Smooth muscle cell (in vitro differentiated cells): ENCODE results near the gene UQCC5. TPM values are rescaled to one million over a fixed set of nuclear protein-coding genes. Genes with fewer than 3 reads are reported as not detected.

Experiments used
- DNase-seq: peaks from one replicate; lab custom pipeline; 2025; ENCODE audit not compliant: unreplicated experiment; lab: John Stamatoyannopoulos, UW
- H2AFZ ChIP-seq: fragments of 200-600 bp; sonication (generic); 2 replicates; pipeline ENCODE4 v1.6.0; 2016; ENCODE audit warnings: antibody characterized with exemption, low read depth, mild to moderate bottlenecking
- H3F3A ChIP-seq: fragments of 200-600 bp; sonication (generic); 2 replicates; pipeline ENCODE4 v1.6.0; 2017; ENCODE audit warnings: antibody characterized with exemption, low read depth
- H3K27ac ChIP-seq: fragments of 200-600 bp; sonication (generic); 2 replicates; pipeline ENCODE4 v1.5.1; 2016; ENCODE audit warnings: low read depth, mild to moderate bottlenecking
- H3K27me3 ChIP-seq: fragments of 200-600 bp; sonication (generic); 2 replicates; pipeline ENCODE4 v1.6.1; 2016; ENCODE audit warnings: low read depth, mild to moderate bottlenecking
- H3K36me3 ChIP-seq: fragments of 200-600 bp; sonication (generic); 2 replicates; pipeline ENCODE4 v1.5.1; 2016; ENCODE audit warnings: low read depth
- H3K4me1 ChIP-seq: fragments of 200-600 bp; sonication (generic); 2 replicates; pipeline ENCODE4 v1.5.1; 2016; ENCODE audit warnings: low read depth
- H3K4me2 ChIP-seq: fragments of 200-600 bp; sonication (generic); 2 replicates; pipeline ENCODE4 v1.6.0; 2016; ENCODE audit warnings: mild to moderate bottlenecking
- H3K4me3 ChIP-seq: fragments of 200-600 bp; sonication (generic); 2 replicates; pipeline ENCODE4 v1.5.1; 2016; ENCODE audit warnings: mild to moderate bottlenecking
- H3K79me2 ChIP-seq: fragments of 200-600 bp; sonication (generic); 2 replicates; pipeline ENCODE4 v1.6.0; 2016; ENCODE audit warnings: low read depth, mild to moderate bottlenecking
- H3K9ac ChIP-seq: fragments of 200-600 bp; sonication (generic); 2 replicates; pipeline ENCODE4 v1.6.0; 2016; ENCODE audit warnings: low read depth
- H3K9me3 ChIP-seq: fragments of 200-600 bp; sonication (generic); replicated peaks from 2 replicates; pipeline ENCODE4 v1.5.1; 2016; ENCODE audit warnings: low read depth
- H4K20me1 ChIP-seq: fragments of 200-600 bp; sonication (generic); 2 replicates; pipeline ENCODE4 v1.6.0; 2016; ENCODE audit warnings: low read depth
- WGBS: methylation state at CpG from one replicate; pipeline ENCODE4 v1.1.7; 2016; ENCODE audit warnings: low lambda C conversion rate; 5-methylcytosine and 5-hydroxymethylcytosine counted together
- polyA plus RNA-seq: library from polyadenylated mRNA; unstranded; fragments of >200 nt; fragmentation: Nextera tagmentation; extraction: Ambion mirVana; gene quantifications from 2 replicates; pipeline ENCODE4 v1.2.1, GENCODE V29; 2016
- total RNA-seq: library from RNA; depleted of rRNA; stranded (reverse); fragments of >200 nt; gene quantifications from 2 replicates; pipeline ENCODE4 v1.2.3, GENCODE V29; 2014
- TF ChIP-seq, protein P1 (sequence below): fragments of 200-600 bp; sonication (generic); IDR thresholded peaks from 2 replicates; pipeline ENCODE4 v1.5.1; 2017; ENCODE audit warnings: borderline replicate concordance, mild to moderate bottlenecking, antibody characterized with exemption; ENCODE audit not compliant: insufficient read depth, poor library complexity, severe bottlenecking

Gene UQCC5
- total and polyA plus RNA-seq, 2 experiments from 2014 or later = 0.76 to 33.0 TPM

DNA sequence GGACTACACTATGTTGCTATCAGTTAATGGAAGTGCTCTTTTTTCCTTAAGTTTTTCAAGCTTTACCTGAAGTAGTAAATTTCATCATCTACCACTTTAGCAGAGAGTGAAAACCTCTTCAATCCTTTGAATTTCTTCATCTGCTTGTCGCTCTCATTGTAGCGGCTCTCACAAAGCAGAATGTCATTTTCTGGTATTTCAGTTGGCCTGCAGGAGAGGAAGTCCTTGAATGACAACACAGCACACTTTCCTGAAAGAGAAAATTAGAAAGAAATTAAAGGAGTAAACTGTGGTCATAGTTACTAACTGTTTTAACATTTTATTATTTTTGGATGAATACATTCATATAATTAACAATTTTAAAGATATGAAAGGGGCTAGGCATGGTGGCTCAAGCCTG lies 27.6 kb downstream of the UQCC5 start:
- TF ChIP-seq, protein P1, sequence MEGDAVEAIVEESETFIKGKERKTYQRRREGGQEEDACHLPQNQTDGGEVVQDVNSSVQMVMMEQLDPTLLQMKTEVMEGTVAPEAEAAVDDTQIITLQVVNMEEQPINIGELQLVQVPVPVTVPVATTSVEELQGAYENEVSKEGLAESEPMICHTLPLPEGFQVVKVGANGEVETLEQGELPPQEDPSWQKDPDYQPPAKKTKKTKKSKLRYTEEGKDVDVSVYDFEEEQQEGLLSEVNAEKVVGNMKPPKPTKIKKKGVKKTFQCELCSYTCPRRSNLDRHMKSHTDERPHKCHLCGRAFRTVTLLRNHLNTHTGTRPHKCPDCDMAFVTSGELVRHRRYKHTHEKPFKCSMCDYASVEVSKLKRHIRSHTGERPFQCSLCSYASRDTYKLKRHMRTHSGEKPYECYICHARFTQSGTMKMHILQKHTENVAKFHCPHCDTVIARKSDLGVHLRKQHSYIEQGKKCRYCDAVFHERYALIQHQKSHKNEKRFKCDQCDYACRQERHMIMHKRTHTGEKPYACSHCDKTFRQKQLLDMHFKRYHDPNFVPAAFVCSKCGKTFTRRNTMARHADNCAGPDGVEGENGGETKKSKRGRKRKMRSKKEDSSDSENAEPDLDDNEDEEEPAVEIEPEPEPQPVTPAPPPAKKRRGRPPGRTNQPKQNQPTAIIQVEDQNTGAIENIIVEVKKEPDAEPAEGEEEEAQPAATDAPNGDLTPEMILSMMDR = no peak

GRCh38 chr3:52568069-52568468 lies 31.7 kb downstream of the UQCC5 start:
- Histone ChIP-seq H3K4me3 (no peak overlapping the region), H3K9me3 (no peaks in the 10 kb centered on the region), H3K36me3 (peaks cover 4% of the 10 kb centered on the region), H3K27me3 (no peaks in the 10 kb centered on the region), H2AFZ (no peak overlapping the region), H3K9ac (no peak overlapping the region), H3K79me2 (no peaks in the 10 kb centered on the region), H3K4me2 (no peak overlapping the region), H3K27ac (no peak overlapping the region), H3F3A (no peaks in the 10 kb centered on the region), H4K20me1 (no peaks in the 10 kb centered on the region), H3K4me1 (no peaks in the 10 kb centered on the region)
- TF ChIP-seq, protein P1 = no peak
- no peak for DNase-seq
- 69% methylated on average over 2 of the region's 2 CpGs for WGBS

More for the DNA sequence above, 27.6 kb downstream of the UQCC5 start:
- Histone ChIP-seq H3K4me1 (no peaks in the 10 kb centered on the region), H2AFZ (no peak overlapping the region), H3F3A (no peaks in the 10 kb centered on the region), H3K36me3 (peaks cover 18% of the 10 kb centered on the region), H4K20me1 (peaks cover 10% of the 10 kb centered on the region), H3K27ac (no peak overlapping the region), H3K4me2 (no peak overlapping the region), H3K9me3 (no peaks in the 10 kb centered on the region), H3K79me2 (no peaks in the 10 kb centered on the region), H3K9ac (no peak overlapping the region), H3K4me3 (no peak overlapping the region), H3K27me3 (no peaks in the 10 kb centered on the region)
- DNase-seq = no peak
- WGBS = 98% methylated on average over 2 of the region's 2 CpGs

- H3K27me3 ChIP-seq = no peaks in the 10 kb centered on the region
- H3K9me3 ChIP-seq = no peaks in the 10 kb centered on the region
- peaks cover 4% of the 10 kb centered on the region for H3K36me3 ChIP-seq
- no peak overlapping the region for H3K27ac ChIP-seq
- H4K20me1 ChIP-seq = no peaks in the 10 kb centered on the region
- H3K4me3 ChIP-seq = no peak overlapping the region
- no peak for DNase-seq
- H3K79me2 ChIP-seq = no peaks in the 10 kb centered on the region
- no peak overlapping the region for H3K4me2 ChIP-seq
- H3K4me1 ChIP-seq = no peaks in the 10 kb centered on the region
- 80% methylated on average over 4 of the region's 4 CpGs for WGBS
- H3F3A ChIP-seq = no peaks in the 10 kb centered on the region
- TF ChIP-seq, protein P1 = no peak
- H3K9ac ChIP-seq = no peak overlapping the region
- no peak overlapping the region for H2AFZ ChIP-seq
Observed at GRCh38 chr3:52570076-52570475, 33.7 kb downstream of the UQCC5 start.

DNA sequence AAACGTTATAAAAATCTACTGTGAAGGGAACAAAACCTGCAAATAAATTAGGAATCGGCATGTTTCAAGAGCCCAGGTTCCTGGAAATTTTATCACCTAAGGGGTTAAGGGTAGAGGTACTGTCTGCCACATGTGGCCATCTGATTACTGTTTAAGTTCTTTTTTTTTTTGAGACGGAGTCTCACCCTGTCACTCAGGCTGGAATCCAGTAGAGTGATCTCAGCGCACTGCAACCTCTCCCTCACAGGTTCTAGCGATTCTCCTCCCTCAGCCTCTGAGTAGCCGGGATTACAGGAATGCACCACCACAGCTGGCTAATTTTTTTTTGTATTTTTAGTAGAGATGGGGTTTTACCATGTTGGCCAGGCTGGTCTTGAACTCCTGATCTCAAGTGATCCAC lies 35.8 kb downstream of the UQCC5 start:
- H3K9me3 ChIP-seq = no peaks in the 10 kb centered on the region
- WGBS = 84% methylated on average over 6 of the region's 6 CpGs
- H3K9ac ChIP-seq = no peak overlapping the region
- H3K27ac ChIP-seq = no peak overlapping the region
- no peaks in the 10 kb centered on the region for H4K20me1 ChIP-seq
- no peak overlapping the region for H3K4me3 ChIP-seq
- no peaks in the 10 kb centered on the region for H3F3A ChIP-seq
- H3K36me3 ChIP-seq = peaks cover 15% of the 10 kb centered on the region
- no peaks in the 10 kb centered on the region for H3K79me2 ChIP-seq
- no peak for DNase-seq
- H3K27me3 ChIP-seq = no peaks in the 10 kb centered on the region
- H3K4me1 ChIP-seq = no peaks in the 10 kb centered on the region
- no peak overlapping the region for H3K4me2 ChIP-seq
- no peak overlapping the region for H2AFZ ChIP-seq
- TF ChIP-seq, protein P1 = no peak
